HEK293 (cell line): ENCODE data around the gene LRFN4.

Experiments used
- CTCF ChIA-PET: fragments of 350-600 bp; formaldehyde crosslinking; extraction: SDS; loops from one replicate; lab custom pipeline; 2021; ENCODE audit warnings: antibody characterized with exemption; lab: Yijun Ruan, JAX
- POLR2A ChIA-PET: fragments of 300-600 bp; formaldehyde crosslinking; extraction: SDS; loops from one replicate; lab custom pipeline; 2020; ENCODE audit warnings: antibody characterized with exemption, inconsistent platforms; lab: Yijun Ruan, JAX
- H3K27ac ChIP-seq: fragments of 200-500 bp; sonication (Bioruptor generic); 2 replicates; pipeline ENCODE4 v1.5.1; 2014; ENCODE audit warnings: low read depth, low read length, control low read depth, inconsistent platforms; ENCODE audit errors: extremely low read depth
- H3K36me3 ChIP-seq, 2 experiments: fragments of 200-500 bp in 1 of 2; sonication (Bioruptor generic) in 1 of 2; 1 replicate in 1 of 2; 2 replicates in 1 of 2; pipeline ENCODE4 v1.5.1; 2014 to 2017; ENCODE audit warnings: inconsistent platforms in 2 of 2, low read length in 2 of 2; ENCODE audit not compliant: control insufficient read depth in 2 of 2, insufficient read depth in 1 of 2
- H3K4me1 ChIP-seq: fragments of 200-500 bp; sonication (Bioruptor generic); 2 replicates; pipeline ENCODE4 v1.5.1; 2014; ENCODE audit warnings: mild to moderate bottlenecking, low read length, inconsistent platforms; ENCODE audit not compliant: control insufficient read depth, insufficient read depth
- H3K4me3 ChIP-seq: 2 replicates; pipeline ENCODE4 v1.5.1; 2011; ENCODE audit warnings: low read depth, mild to moderate bottlenecking, control low read depth, low read length, moderate library complexity
- H3K9me3 ChIP-seq: fragments of 200-500 bp; sonication (Bioruptor generic); 2 replicates; pipeline ENCODE4 v1.5.1; 2014; ENCODE audit warnings: low read depth, low read length, inconsistent platforms; ENCODE audit not compliant: control insufficient read depth, insufficient read depth
- EGR2 ChIP-seq: fragments of 450-650 bp; formaldehyde crosslinking; IDR thresholded peaks from 2 replicates; pipeline ENCODE4 v1.5.1; 2016; ENCODE audit warnings: low read depth, missing biosample characterization, missing genetic modification characterization
- GFI1B ChIP-seq: fragments of 450-650 bp; formaldehyde crosslinking; IDR thresholded peaks from 2 replicates; pipeline ENCODE4 v1.5.1; 2016; ENCODE audit warnings: missing biosample characterization, missing genetic modification characterization
- GLI4 ChIP-seq: fragments of 450-650 bp; formaldehyde crosslinking; IDR thresholded peaks from 2 replicates; pipeline ENCODE4 v1.5.1; 2016; ENCODE audit warnings: missing biosample characterization, missing genetic modification characterization
- GLIS2 ChIP-seq: fragments of 450-650 bp; formaldehyde crosslinking; IDR thresholded peaks from 2 replicates; pipeline ENCODE4 v1.5.1; 2016; ENCODE audit warnings: missing biosample characterization, missing genetic modification characterization
- PRDM1 ChIP-seq: fragments of 450-650 bp; formaldehyde crosslinking; IDR thresholded peaks from 2 replicates; pipeline ENCODE4; 2016; ENCODE audit warnings: missing biosample characterization, missing genetic modification characterization
- REPIN1 ChIP-seq: fragments of 450-650 bp; formaldehyde crosslinking; IDR thresholded peaks from 2 replicates; pipeline ENCODE4 v1.5.1; 2017; ENCODE audit warnings: missing biosample characterization, missing genetic modification characterization, low read depth
- TRIM28 ChIP-seq: IDR thresholded peaks from 2 replicates; pipeline ENCODE4 v1.6.1; 2011; ENCODE audit warnings: low read length, control low read depth, borderline replicate concordance
- ZFHX2 ChIP-seq: fragments of 450-650 bp; formaldehyde crosslinking; conservative IDR thresholded peaks from 2 replicates; pipeline ENCODE4 v1.5.1; 2016; ENCODE audit warnings: missing biosample characterization, missing genetic modification characterization
- ZIC2 ChIP-seq: fragments of 450-650 bp; formaldehyde crosslinking; IDR thresholded peaks from 2 replicates; pipeline ENCODE4 v1.5.1; 2016; ENCODE audit warnings: missing biosample characterization, missing genetic modification characterization
- ZNF16 ChIP-seq: fragments of 450-650 bp; formaldehyde crosslinking; IDR thresholded peaks from 2 replicates; pipeline ENCODE4 v1.5.1; 2016; ENCODE audit warnings: low read depth, missing biosample characterization, missing genetic modification characterization
- ZNF248 ChIP-seq: fragments of 450-650 bp; formaldehyde crosslinking; IDR thresholded peaks from 2 replicates; pipeline ENCODE4 v1.5.1; 2017; ENCODE audit warnings: missing biosample characterization, missing genetic modification characterization
- ZNF596 ChIP-seq: fragments of 450-650 bp; IDR thresholded peaks from 2 replicates; pipeline ENCODE4 v1.5.0; 2018; ENCODE audit warnings: missing biosample characterization, mild to moderate bottlenecking, missing genetic modification characterization, moderate library complexity
- ZNF629 ChIP-seq: fragments of 450-650 bp; formaldehyde crosslinking; IDR thresholded peaks from 2 replicates; pipeline ENCODE4 v1.5.1; 2017; ENCODE audit warnings: missing biosample characterization, missing genetic modification characterization
- ZNF776 ChIP-seq: fragments of 450-650 bp; formaldehyde crosslinking; IDR thresholded peaks from 2 replicates; pipeline ENCODE4 v1.5.0; 2017; ENCODE audit warnings: missing biosample characterization, missing genetic modification characterization, borderline replicate concordance
- TF ChIP-seq, protein P1 (sequence below): fragments of 450-650 bp; formaldehyde crosslinking; IDR thresholded peaks from 2 replicates; pipeline ENCODE4 v1.5.1; 2016; ENCODE audit warnings: missing biosample characterization, missing genetic modification characterization
- TF ChIP-seq, protein P2 (sequence below): fragments of 450-650 bp; formaldehyde crosslinking; IDR thresholded peaks from 2 replicates; pipeline ENCODE4 v1.5.1; 2016; ENCODE audit warnings: missing biosample characterization, missing genetic modification characterization
- TF ChIP-seq, protein P3 (sequence below): fragments of 450-650 bp; formaldehyde crosslinking; IDR thresholded peaks from 2 replicates; pipeline ENCODE4 v1.5.1; 2016; ENCODE audit warnings: missing biosample characterization, missing genetic modification characterization, borderline replicate concordance
- TF ChIP-seq, protein P4 (sequence below): fragments of 450-650 bp; formaldehyde crosslinking; IDR thresholded peaks from 2 replicates; pipeline ENCODE4 v1.5.1; 2017; ENCODE audit warnings: missing biosample characterization, mild to moderate bottlenecking, missing genetic modification characterization, moderate library complexity
- TF ChIP-seq, protein P5 (sequence below): fragments of 450-650 bp; formaldehyde crosslinking; IDR thresholded peaks from 2 replicates; pipeline ENCODE4 v1.5.1; 2017; ENCODE audit warnings: missing biosample characterization, missing genetic modification characterization

The LRFN4 gene

DNA sequence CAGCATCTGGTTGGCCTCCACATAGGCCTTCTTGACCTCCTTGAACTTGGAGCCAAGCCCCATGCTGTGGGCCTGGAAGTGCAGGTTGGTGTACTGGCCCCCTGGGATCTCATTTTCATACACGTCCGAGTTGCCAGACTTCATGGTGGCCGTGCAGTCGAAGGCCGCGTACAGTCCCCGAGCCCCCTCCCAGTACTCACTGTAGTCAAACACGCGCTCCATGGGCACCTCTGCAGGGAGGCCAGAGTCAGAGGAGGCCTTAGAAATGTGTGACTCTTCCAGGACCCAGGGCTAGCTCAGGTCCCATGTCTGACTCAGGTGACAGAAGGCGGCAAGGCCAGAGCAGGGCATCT lies 6.7 kb upstream of the LRFN4 start:
- no peak overlapping the region for H3K27ac ChIP-seq
- CTCF ChIA-PET, result no interaction called here
- H3K4me3 ChIP-seq, result no peak overlapping the region
- TF ChIP-seq, protein P1, sequence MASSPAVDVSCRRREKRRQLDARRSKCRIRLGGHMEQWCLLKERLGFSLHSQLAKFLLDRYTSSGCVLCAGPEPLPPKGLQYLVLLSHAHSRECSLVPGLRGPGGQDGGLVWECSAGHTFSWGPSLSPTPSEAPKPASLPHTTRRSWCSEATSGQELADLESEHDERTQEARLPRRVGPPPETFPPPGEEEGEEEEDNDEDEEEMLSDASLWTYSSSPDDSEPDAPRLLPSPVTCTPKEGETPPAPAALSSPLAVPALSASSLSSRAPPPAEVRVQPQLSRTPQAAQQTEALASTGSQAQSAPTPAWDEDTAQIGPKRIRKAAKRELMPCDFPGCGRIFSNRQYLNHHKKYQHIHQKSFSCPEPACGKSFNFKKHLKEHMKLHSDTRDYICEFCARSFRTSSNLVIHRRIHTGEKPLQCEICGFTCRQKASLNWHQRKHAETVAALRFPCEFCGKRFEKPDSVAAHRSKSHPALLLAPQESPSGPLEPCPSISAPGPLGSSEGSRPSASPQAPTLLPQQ (tag by site-specific recombination), result no peak
- TF ChIP-seq, protein P2, sequence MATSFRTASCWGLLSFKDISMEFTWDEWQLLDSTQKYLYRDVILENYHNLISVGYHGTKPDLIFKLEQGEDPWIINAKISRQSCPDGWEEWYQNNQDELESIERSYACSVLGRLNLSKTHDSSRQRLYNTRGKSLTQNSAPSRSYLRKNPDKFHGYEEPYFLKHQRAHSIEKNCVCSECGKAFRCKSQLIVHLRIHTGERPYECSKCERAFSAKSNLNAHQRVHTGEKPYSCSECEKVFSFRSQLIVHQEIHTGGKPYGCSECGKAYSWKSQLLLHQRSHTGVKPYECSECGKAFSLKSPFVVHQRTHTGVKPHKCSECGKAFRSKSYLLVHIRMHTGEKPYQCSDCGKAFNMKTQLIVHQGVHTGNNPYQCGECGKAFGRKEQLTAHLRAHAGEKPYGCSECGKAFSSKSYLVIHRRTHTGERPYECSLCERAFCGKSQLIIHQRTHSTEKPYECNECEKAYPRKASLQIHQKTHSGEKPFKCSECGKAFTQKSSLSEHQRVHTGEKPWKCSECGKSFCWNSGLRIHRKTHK (tag by site-specific recombination), result no peak
- TF ChIP-seq GFI1B (tag by site-specific recombination) (no peak), PRDM1 (tag by site-specific recombination) (no peak), GLIS2 (no peak), ZNF776 (no peak), ZNF629 (tag by site-specific recombination) (no peak)
- TF ChIP-seq, protein P3, sequence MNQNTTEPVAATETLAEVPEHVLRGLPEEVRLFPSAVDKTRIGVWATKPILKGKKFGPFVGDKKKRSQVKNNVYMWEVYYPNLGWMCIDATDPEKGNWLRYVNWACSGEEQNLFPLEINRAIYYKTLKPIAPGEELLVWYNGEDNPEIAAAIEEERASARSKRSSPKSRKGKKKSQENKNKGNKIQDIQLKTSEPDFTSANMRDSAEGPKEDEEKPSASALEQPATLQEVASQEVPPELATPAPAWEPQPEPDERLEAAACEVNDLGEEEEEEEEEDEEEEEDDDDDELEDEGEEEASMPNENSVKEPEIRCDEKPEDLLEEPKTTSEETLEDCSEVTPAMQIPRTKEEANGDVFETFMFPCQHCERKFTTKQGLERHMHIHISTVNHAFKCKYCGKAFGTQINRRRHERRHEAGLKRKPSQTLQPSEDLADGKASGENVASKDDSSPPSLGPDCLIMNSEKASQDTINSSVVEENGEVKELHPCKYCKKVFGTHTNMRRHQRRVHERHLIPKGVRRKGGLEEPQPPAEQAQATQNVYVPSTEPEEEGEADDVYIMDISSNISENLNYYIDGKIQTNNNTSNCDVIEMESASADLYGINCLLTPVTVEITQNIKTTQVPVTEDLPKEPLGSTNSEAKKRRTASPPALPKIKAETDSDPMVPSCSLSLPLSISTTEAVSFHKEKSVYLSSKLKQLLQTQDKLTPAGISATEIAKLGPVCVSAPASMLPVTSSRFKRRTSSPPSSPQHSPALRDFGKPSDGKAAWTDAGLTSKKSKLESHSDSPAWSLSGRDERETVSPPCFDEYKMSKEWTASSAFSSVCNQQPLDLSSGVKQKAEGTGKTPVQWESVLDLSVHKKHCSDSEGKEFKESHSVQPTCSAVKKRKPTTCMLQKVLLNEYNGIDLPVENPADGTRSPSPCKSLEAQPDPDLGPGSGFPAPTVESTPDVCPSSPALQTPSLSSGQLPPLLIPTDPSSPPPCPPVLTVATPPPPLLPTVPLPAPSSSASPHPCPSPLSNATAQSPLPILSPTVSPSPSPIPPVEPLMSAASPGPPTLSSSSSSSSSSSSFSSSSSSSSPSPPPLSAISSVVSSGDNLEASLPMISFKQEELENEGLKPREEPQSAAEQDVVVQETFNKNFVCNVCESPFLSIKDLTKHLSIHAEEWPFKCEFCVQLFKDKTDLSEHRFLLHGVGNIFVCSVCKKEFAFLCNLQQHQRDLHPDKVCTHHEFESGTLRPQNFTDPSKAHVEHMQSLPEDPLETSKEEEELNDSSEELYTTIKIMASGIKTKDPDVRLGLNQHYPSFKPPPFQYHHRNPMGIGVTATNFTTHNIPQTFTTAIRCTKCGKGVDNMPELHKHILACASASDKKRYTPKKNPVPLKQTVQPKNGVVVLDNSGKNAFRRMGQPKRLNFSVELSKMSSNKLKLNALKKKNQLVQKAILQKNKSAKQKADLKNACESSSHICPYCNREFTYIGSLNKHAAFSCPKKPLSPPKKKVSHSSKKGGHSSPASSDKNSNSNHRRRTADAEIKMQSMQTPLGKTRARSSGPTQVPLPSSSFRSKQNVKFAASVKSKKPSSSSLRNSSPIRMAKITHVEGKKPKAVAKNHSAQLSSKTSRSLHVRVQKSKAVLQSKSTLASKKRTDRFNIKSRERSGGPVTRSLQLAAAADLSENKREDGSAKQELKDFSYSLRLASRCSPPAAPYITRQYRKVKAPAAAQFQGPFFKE (tag by site-specific recombination), result no peak
- H3K4me1 ChIP-seq, result no peaks in the 10 kb centered on the region
- peaks cover 0 to 52% of the 10 kb centered on the region in 2 experiments; a peak in 1 of 3 replicates for H3K36me3 ChIP-seq
- POLR2A ChIA-PET, result no interaction called here
- no peaks in the 10 kb centered on the region for H3K9me3 ChIP-seq

DNA sequence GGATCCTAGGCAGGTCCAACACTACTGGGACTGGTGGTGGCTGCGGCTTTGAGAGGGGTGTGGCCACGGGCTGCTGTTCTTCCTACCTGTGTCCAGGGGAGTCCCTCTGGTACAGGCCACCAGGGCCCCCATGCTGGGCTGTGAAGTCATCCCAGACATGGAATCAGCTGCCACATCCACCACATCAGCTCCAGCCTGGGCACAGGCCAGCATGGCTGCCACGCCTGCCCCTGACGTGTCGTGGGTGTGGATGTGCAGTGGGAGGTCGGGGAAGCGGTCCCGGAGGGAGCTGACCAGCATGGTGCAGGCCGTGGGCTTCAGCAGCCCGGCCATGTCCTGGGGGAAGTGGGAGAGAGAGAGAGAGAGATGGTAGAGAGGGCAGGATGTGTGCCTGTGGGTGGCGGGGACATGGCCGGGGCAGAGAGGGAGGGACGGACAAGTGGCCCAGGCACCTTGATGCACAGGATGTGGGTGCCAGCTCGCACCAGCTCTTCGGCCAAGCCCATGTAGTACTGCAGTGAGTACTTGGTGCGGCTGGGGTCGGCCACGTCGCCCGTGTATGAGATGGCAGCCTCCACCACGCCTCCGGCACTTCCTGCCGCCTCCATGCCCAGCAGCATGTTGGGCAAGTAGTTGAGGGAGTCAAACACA lies 6.2 kb upstream of the LRFN4 start:
- POLR2A ChIA-PET, result no interaction called here
- no peak for TF ChIP-seq ZIC2 (tag by site-specific recombination)
- TF ChIP-seq ZFHX2 (tag by site-specific recombination), result peak; percentile 38; the same call in 1 of the 2 replicates
- no peak for TF ChIP-seq GLI4 (tag by site-specific recombination)
- TF ChIP-seq ZNF248 (tag by site-specific recombination), result no peak
- TF ChIP-seq, protein P4, sequence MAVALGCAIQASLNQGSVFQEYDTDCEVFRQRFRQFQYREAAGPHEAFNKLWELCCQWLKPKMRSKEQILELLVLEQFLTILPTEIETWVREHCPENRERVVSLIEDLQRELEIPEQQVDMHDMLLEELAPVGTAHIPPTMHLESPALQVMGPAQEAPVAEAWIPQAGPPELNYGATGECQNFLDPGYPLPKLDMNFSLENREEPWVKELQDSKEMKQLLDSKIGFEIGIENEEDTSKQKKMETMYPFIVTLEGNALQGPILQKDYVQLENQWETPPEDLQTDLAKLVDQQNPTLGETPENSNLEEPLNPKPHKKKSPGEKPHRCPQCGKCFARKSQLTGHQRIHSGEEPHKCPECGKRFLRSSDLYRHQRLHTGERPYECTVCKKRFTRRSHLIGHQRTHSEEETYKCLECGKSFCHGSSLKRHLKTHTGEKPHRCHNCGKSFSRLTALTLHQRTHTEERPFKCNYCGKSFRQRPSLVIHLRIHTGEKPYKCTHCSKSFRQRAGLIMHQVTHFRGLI (tag by site-specific recombination), result no peak
- no peak for TF ChIP-seq REPIN1 (tag by site-specific recombination)
- TF ChIP-seq ZNF16 (tag by site-specific recombination), result no peak
- TF ChIP-seq ZNF596 (tag by site-specific recombination), result no peak
- 0 out of 2 replicates have a peak, but pooled peaks have one; percentile 30 for TF ChIP-seq EGR2 (tag by site-specific recombination)
- TF ChIP-seq, protein P5, sequence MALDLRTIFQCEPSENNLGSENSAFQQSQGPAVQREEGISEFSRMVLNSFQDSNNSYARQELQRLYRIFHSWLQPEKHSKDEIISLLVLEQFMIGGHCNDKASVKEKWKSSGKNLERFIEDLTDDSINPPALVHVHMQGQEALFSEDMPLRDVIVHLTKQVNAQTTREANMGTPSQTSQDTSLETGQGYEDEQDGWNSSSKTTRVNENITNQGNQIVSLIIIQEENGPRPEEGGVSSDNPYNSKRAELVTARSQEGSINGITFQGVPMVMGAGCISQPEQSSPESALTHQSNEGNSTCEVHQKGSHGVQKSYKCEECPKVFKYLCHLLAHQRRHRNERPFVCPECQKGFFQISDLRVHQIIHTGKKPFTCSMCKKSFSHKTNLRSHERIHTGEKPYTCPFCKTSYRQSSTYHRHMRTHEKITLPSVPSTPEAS (tag by site-specific recombination), result no peak
- TF ChIP-seq TRIM28, result no peak

More for the DNA sequence above, 6.2 kb upstream of the LRFN4 start:
- CTCF ChIA-PET, result no interaction called here
- no peaks in the 10 kb centered on the region for H3K4me1 ChIP-seq
- H3K4me3 ChIP-seq, result no peak overlapping the region
- no peaks in the 10 kb centered on the region for H3K9me3 ChIP-seq
- peaks cover 0 to 47% of the 10 kb centered on the region in 2 experiments; a peak in 1 of 3 replicates for H3K36me3 ChIP-seq
- H3K27ac ChIP-seq, result no peak overlapping the region
